Lower leg skin (tissue), 3 donors: Measurements from ENCODE around the gene ABTB2.

Experiments
- CTCF ChIP-seq, 3 donors: fragments of 450-650 bp; IDR thresholded peaks; one replicate each; pipeline ENCODE4 v1.5.1; 2016; ENCODE audit warnings: antibody characterized with exemption in 3 of 3, mild to moderate bottlenecking in 3 of 3, moderate library complexity in 2 of 3
- POLR2A ChIP-seq, 2 donors: fragments of 450-650 bp; IDR thresholded peaks; one replicate each; pipeline ENCODE4 v1.6.1; 2016 to 2017; ENCODE audit warnings: antibody characterized with exemption in 2 of 2, mild to moderate bottlenecking in 1 of 2, moderate library complexity in 1 of 2

- TF ChIP-seq CTCF (IDR thresholded peaks at IDR 0.05) (no peak), POLR2A (IDR thresholded peaks at IDR 0.05) (no peak)
These were observed 27.9 kb downstream of the ABTB2 start for GRCh38 chr11:34329876-34330275.
